Motor neuron (in vitro differentiated cells): ENCODE measurements around the gene PLXDC1. TPM values are rescaled to one million over a fixed set of nuclear protein-coding genes. Genes with fewer than 3 reads are reported as not detected.
A peak's percentile ranks its signal among the peaks of the same experiment; 100 is the strongest.
"Not testable (repeated sequence)": the region's sequence is repeated elsewhere in the genome, so short reads cannot be mapped to it uniquely, and the experiment has no call there.

ENCODE experiments used
- ATAC-seq, 8 experiments: fragments of 200-7000 bp; cut with Tn5 transposase; replicated peaks in 6 of 8; 2 replicates each; pipeline ENCODE4 v1.8.0; 2021; ENCODE audit warnings: mild to moderate bottlenecking in 8 of 8, moderate library complexity in 8 of 8
- H3K27ac ChIP-seq, 2 donors: fragments of 250-450 bp; sonication (Bioruptor Pico); 2 replicates each; pipeline ENCODE4 v1.9.0; 2021; ENCODE audit warnings: antibody characterized with exemption in 2 of 2, mild to moderate bottlenecking in 2 of 2, moderate library complexity in 1 of 2
- H3K4me1 ChIP-seq, 2 donors: fragments of 250-450 bp; sonication (Bioruptor Pico); replicated peaks in 1 of 2; 2 replicates each; pipeline ENCODE4 v1.6.1; 2021; ENCODE audit warnings: antibody characterized with exemption in 2 of 2, mild to moderate bottlenecking in 2 of 2, moderate library complexity in 1 of 2
- H3K4me3 ChIP-seq, 5 donors: fragments of 250-450 bp; sonication (Bioruptor Pico); 2 replicates each; pipeline ENCODE4 v1.9.0; 2021; ENCODE audit warnings: antibody characterized with exemption in 5 of 5, mild to moderate bottlenecking in 5 of 5, moderate library complexity in 4 of 5
- WGBS, 10 experiments: fragments of 450-650 bp; shearing (Covaris generic); methylation state at CpG; one replicate each; pipeline ENCODE4 v1.0.0; 2022; 5-methylcytosine and 5-hydroxymethylcytosine counted together
- in situ Hi-C, 9 experiments: fragments of 400-800 bp; cut with MboI; loops; one replicate each; pipeline ENCODE4 v1.15.0; 2021; ENCODE audit warnings: low sequenced_read_pairs in 9 of 9, low pct_unique_long_range_greater_than_20kb in 2 of 9; ENCODE audit not compliant: unreplicated experiment in 9 of 9
- total RNA-seq, 8 experiments: library from RNA; unstranded; fragments of 300-600 nt; gene quantifications; 2 replicates each; pipeline versions ENCODE4 v1.2.3 to v1.2.4, GENCODE V29; 2022

Gene PLXDC1
- total RNA-seq, 8 experiments from 2014 or later: 0.37 to 4.3 (median 0.93) TPM

DNA sequence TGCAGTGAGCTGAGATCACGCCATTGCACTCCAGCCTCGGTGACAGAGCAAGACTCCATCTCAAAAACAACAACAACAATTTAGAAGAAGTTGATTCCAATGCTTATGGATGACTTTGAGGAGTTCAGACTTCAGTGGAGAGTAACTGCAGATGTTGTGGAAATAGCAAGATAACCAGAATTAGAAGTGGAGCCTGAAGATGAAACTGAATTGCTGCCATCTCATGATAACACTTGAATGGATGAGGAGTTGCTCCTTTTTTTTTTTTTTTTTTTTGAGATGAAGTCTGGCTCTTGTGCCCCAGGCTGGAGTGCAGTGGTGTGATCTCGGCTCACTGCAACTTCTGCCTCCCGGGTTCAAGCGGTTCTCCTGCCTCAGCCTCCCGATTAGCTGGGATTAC, 131.4 kb downstream of the PLXDC1 start:
- H3K27ac ChIP-seq, ATAC-seq, in situ Hi-C loops, H3K4me3 ChIP-seq, H3K4me1 ChIP-seq: not testable (repeated sequence)
- WGBS, 10 experiments: 60 to 91% methylated on average over 1 to 4 of the region's 6 CpGs; no CpG with 5 or more reads in 8 of the 10 experiments

DNA sequence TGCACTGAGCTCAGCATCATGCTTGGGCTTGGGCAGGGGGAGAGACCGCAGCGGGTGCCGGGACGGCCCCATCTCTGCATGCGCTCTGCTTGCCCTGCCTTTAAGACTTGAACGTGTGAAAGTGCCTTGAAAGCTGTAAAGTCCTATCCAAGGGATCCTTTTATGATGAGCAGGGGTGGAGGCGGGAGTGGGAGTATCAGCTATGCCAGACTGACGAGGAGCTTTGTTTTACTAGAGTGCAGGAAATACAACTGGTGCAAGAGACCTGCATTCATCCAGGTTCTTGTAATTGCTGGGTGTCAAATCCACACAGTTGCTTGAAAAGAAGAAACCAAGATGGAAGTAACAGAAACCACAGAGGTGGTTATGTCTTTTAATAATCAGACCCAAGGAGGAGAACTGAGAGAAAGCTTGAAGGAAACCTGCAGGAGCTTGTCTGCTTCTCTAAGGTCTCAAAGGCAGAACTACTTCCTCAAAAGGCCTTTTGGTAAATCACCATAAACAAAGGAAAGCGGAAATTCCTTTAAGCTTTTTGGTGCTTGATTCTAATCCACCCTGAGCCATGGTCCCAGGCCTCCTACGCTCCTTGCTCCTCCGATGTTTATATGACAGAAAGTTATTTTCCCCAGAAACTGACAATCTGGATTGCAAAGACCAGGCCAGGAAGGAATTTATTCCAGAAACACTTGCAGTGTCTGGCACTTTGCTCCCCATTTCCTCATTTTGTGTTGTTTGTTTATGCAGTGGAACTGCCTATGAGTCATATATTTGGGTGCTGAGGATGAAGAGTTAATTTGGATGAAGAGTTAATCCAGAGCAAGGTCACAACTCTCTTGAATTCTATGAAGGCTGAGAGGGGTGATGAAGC, 132.9 kb downstream of the PLXDC1 start:
- no peak for ATAC-seq
- in situ Hi-C loops: no loop called here
- Histone ChIP-seq H3K4me3 (no peak overlapping the region), H3K27ac (no peak overlapping the region), H3K4me1 (peaks cover 8 to 9% of the 10 kb centered on the region in 2 donors)
- WGBS, 10 experiments: 44 to 87% (median 73%) methylated on average over 2 to 10 of the region's 11 CpGs; no CpG with 5 or more reads in 1 of the 10 experiments

DNA sequence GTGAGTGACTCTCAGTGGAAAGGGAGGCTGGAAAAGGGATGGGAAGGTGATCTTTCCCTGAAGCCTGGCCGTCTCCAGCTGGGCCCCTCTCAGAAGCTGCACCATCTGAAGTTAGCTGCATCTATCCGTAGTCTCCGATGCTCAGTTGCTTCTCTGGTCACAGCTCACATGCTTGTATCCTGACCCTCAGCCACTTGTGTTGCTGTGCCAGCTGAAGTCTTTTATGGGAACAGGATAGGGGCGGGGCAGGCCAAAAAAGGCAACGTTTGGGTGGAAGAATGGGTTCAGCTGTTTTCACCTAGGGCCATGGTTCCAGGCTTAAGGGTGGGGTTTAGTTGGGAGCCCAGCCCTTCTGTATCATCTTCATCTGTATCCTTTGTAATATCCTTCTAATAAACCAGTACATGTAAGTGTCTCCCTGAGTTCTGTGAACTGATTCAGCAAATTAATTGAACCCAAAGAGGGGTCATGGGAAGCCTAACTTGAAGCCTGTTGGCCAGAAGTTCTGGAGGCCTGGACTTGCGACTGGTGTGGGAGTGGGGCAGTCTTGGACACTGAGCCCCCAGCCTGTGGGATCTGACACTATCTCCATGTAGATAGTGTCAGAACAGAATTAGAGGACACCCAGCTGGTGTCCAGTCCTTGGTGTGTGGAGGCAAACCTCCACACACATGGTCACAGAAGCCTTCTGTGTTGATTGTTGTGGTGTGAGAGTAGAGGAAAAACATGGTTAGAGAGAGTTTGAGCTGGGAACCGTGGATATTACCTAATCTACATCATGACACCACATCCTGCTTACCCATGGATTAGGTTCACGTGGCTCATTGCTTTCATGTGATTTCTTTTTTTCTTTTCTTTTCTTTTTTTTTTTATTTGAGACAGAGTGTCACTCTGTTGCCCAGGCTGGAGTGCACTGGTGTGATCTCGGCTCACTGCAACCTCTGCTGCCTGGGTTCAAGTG, 135.0 kb downstream of the PLXDC1 start:
- 0 to 100% (median 68%) methylated on average over 1 to 5 of the region's 9 CpGs for WGBS, 10 experiments
- no peak overlapping the region for H3K27ac ChIP-seq
- in situ Hi-C loops: no loop called here
- no peak overlapping the region for H3K4me3 ChIP-seq
- peaks cover 8 to 9% of the 10 kb centered on the region in 2 donors for H3K4me1 ChIP-seq
- no peak for ATAC-seq

DNA sequence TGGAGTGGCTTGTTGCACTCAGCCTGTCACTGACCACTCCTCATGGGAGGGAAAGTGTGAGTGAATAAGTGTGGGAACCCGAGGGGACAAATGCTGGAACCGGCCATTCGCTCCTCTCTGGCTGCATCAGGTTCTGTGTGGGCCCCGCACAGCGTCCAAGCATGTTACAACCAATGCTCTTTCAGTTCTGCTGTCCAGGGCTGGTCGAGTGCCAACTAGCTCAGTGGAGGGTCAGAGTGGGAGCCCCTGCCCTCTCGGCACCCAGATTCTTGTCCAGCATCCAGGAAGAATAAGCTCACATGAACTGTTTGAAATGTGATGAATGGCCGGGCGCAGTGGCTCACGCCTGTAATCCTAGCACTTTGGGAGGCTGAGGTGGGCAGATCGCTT, 135.9 kb downstream of the PLXDC1 start:
- H3K4me1 ChIP-seq: peaks cover 8 to 9% of the 10 kb centered on the region in 2 donors
- WGBS, 10 experiments: 60 to 100% (median 90%) methylated on average over 1 to 5 of the region's 11 CpGs; no CpG with 5 or more reads in 7 of the 10 experiments
- in situ Hi-C loops: no loop called here
- no peak overlapping the region for H3K4me3 ChIP-seq
- peak overlapping the region in 1 of 2 donors; percentile 79 for H3K27ac ChIP-seq
- ATAC-seq: no peak

DNA sequence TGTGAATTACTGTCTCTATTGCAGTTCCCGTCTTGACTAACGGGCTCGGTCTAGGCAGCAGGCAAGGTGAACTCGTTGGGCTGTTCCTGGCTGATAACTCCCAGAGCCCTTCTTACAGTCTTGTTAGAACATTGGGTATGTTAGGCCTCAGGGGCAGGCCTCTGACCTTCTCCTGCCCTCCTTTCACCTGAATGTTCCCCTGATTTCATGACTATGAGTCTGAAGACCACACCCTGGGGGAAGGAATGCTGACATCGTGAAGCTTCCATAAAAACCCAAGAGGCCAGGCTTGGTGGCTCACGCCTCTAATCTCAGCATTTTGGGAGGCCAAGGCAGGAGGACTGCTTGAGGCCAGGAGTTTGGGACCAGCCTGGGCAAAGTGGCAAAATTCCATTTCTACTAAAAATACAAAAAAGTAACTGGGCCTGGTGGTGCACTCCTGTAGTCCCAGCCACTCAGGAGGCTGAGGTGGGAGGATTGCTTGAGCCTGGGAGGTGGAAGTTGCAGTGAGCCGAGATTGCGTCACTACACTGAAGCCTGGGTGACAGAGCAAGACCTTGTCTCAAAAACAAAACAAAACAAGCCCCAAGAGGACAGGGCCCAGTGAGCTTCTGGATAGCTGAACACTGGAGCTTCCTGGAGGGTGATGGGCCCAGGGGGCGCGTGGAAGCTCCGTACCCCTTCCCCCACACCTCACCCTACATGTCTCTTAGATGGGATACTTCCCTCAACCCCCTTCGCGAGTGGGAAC, 136.5 kb downstream of the PLXDC1 start:
- WGBS, 10 experiments: 55 to 100% (median 91%) methylated on average over 1 to 9 of the region's 13 CpGs; no CpG with 5 or more reads in 2 of the 10 experiments
- in situ Hi-C loops: no loop called here

DNA sequence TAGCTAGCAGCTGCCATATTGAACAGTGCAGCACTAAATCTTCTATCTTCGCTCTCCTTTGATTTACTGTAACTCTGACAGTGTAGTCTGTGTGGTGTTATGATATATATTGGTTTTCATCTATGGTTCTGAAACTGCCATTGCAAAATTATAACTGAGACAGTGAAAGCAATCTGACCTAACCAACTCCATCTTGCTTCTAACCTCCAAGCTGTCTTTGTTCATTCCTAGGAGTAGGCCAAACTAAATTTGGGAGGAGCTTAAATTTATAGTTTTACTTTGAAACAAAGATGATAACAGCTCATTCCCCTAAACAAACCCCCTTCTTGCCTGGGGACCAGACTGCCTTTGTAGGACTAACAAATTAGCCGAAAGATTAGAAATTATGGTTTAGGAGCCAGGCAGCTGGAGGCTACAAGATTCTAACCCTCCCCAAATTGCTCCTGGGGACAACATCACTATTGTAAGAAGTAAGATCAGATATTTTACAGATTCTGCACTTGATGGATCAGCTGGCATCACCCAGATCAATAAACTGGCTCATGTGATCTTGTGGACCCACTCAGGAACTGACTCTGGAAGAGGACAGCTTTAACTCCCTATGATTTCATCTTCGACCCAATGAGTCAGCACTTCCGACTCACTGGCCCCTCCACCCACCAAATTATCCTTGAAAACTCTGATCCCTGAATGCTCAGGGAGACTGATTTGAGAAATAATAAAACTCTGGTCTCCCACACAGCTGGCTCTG, 137.2 kb downstream of the PLXDC1 start:
- 33 to 100% (median 76%) methylated on average over 1 to 4 of the region's 4 CpGs for WGBS, 10 experiments
- peak overlapping the region; percentile 35 to 79 for H3K27ac ChIP-seq
- peak in 7 of 8 experiments; percentile 84 to 98 (median 96) for ATAC-seq
- in situ Hi-C loops: no loop called here
- no peak overlapping the region for H3K4me3 ChIP-seq
- peaks cover 8 to 9% of the 10 kb centered on the region in 2 donors for H3K4me1 ChIP-seq

More for the DNA sequence above, 136.5 kb downstream of the PLXDC1 start:
- Histone ChIP-seq H3K27ac (peak overlapping the region; percentile 35 to 79), H3K4me1 (peaks cover 8 to 9% of the 10 kb centered on the region in 2 donors), H3K4me3 (no peak overlapping the region)
- peak in 1 of 8 experiments; percentile 61 for ATAC-seq

Other genes with a start within 250 kb of the PLXDC1 start
- under 1 TPM in 2 of 8 experiments, not detected in 6; 0.07 to 0.20 TPM for gene FBXO47, start 184.2 kb downstream of the PLXDC1 start, total RNA-seq
- under 1 TPM in 6 of 8 experiments, not detected in 2; 0.07 to 0.66 (median 0.23) TPM for gene ARL5C, start 14.5 kb upstream of the PLXDC1 start, total RNA-seq
- 10 to 100 TPM in 5 of 8 experiments, 1 to 10 TPM in 3; 1.9 to 19.3 (median 16.0) TPM for gene CACNB1, start 46.0 kb upstream of the PLXDC1 start, total RNA-seq
- gene RPL19, start 48.6 kb upstream of the PLXDC1 start, total RNA-seq: 1,000 to 10,000 TPM; 2,038 to 3,335 (median 2,760) TPM
- gene STAC2, start 74.3 kb upstream of the PLXDC1 start, total RNA-seq: 1 to 10 TPM in 3 of 8 experiments, under 1 TPM in 5; 0.20 to 4.5 (median 0.84) TPM
- 10 to 100 TPM in 7 of 8 experiments, 1 to 10 TPM in 1; 7.6 to 21.7 (median 14.9) TPM for gene FBXL20, start 250.0 kb upstream of the PLXDC1 start, total RNA-seq